ENCODE measurements around the gene OR2M5. TPM values are rescaled to one million over a fixed set of nuclear protein-coding genes. Genes with fewer than 3 reads are reported as not detected.

Gene OR2M5
- total RNA-seq, 2 donors from 2014 or later = not detected

DNA sequence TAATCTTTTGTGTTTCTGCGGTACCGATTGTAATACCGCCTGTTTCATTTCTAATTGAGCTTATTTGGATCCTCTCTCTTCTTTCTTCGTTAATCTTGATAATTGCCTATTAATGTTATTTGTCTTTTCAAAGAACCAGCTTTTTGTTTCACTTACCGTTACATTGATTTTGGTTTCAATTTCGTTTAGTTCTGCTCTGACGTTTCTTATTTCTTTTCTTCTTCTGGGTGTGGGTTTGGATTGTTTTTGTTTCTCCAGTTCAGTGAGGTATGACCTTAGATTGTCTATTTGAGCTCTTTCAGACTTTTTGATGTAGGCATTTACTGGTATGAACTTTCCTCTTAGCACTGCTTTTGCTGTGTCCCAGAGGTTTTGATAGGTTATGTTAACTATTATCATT lies 39.0 kb downstream of the OR2M5 start:
- Histone ChIP-seq H3K27ac (ENCODE audit: low read depth, low read length) (no peak overlapping the region), H3K36me3 (ENCODE audit: control insufficient read depth, insufficient read depth, low read length) (no peaks in the 10 kb centered on the region), H3K9ac (ENCODE audit: extremely low read depth, low read length, poor library complexity, severe bottlenecking) (no peak overlapping the region), H3K4me1 (ENCODE audit: control insufficient read depth, insufficient read depth, low read length) (no peaks in the 10 kb centered on the region), H3K27me3 (ENCODE audit: control insufficient read depth, insufficient read depth, low read length, poor library complexity, severe bottlenecking) (no peaks in the 10 kb centered on the region), H3K9me3 (ENCODE audit: control insufficient read depth, low read length) (peaks cover 75% of the 10 kb centered on the region), H3K4me3 (ENCODE audit: low read length) (no peak overlapping the region)
- H3K36me3 Mint-ChIP-seq (ENCODE audit: low read depth) = no peaks in the 10 kb centered on the region
- no peaks in the 10 kb centered on the region for H3K27me3 Mint-ChIP-seq (ENCODE audit: insufficient read depth)
- no peaks in the 10 kb centered on the region for H3K4me1 Mint-ChIP-seq
- H3K27ac Mint-ChIP-seq = no peak overlapping the region
- no peak overlapping the region for H3K4me3 Mint-ChIP-seq
- TF ChIP-seq, protein P1, sequence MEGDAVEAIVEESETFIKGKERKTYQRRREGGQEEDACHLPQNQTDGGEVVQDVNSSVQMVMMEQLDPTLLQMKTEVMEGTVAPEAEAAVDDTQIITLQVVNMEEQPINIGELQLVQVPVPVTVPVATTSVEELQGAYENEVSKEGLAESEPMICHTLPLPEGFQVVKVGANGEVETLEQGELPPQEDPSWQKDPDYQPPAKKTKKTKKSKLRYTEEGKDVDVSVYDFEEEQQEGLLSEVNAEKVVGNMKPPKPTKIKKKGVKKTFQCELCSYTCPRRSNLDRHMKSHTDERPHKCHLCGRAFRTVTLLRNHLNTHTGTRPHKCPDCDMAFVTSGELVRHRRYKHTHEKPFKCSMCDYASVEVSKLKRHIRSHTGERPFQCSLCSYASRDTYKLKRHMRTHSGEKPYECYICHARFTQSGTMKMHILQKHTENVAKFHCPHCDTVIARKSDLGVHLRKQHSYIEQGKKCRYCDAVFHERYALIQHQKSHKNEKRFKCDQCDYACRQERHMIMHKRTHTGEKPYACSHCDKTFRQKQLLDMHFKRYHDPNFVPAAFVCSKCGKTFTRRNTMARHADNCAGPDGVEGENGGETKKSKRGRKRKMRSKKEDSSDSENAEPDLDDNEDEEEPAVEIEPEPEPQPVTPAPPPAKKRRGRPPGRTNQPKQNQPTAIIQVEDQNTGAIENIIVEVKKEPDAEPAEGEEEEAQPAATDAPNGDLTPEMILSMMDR (conservative IDR thresholded peaks at IDR 0.05) = no peak
- 60% methylated on average over 7 of the region's 7 CpGs; no CpG with 5 or more reads in 1 of the 2 experiments for WGBS, 2 experiments (ENCODE audit: insufficient coverage in 1 of 2, insufficient read length in 1 of 2)
- DNase-seq = no peak
- peaks cover 87% of the 10 kb centered on the region for H3K9me3 Mint-ChIP-seq

DNA sequence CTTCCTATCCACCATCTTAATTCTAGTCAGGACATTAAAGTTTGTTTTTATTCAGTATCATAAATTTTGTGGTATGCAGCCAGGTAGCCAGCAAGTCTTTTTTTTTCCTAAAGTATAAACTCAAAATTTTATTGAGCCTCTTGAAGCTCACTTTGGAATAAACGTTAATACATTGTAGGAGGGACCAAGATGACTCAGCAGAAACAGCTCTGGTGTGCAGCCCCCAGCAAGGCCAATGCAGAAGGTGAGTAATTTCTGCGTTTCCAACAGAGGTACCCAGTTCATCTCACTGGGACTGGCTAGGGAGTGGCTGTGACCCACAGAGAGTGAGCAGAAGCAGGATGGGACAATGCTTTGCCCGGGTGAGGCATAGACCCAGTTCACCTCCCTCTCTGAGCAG lies 42.4 kb downstream of the OR2M5 start:
- H3K4me1 Mint-ChIP-seq = no peaks in the 10 kb centered on the region
- no peaks in the 10 kb centered on the region for H3K36me3 Mint-ChIP-seq (ENCODE audit: low read depth)
- no peak for DNase-seq
- Histone ChIP-seq H3K27ac (ENCODE audit: low read depth, low read length) (no peak overlapping the region), H3K4me1 (ENCODE audit: control insufficient read depth, insufficient read depth, low read length) (no peaks in the 10 kb centered on the region), H3K36me3 (ENCODE audit: control insufficient read depth, insufficient read depth, low read length) (no peaks in the 10 kb centered on the region), H3K27me3 (ENCODE audit: control insufficient read depth, insufficient read depth, low read length, poor library complexity, severe bottlenecking) (no peaks in the 10 kb centered on the region), H3K9ac (ENCODE audit: extremely low read depth, low read length, poor library complexity, severe bottlenecking) (no peak overlapping the region), H3K4me3 (ENCODE audit: low read length) (no peak overlapping the region), H3K9me3 (ENCODE audit: control insufficient read depth, low read length) (peaks cover 78% of the 10 kb centered on the region)
- no peaks in the 10 kb centered on the region for H3K27me3 Mint-ChIP-seq (ENCODE audit: insufficient read depth)
- H3K9me3 Mint-ChIP-seq = peaks cover 88% of the 10 kb centered on the region
- no peak overlapping the region for H3K27ac Mint-ChIP-seq
- H3K4me3 Mint-ChIP-seq = no peak overlapping the region
- TF ChIP-seq, protein P1 (conservative IDR thresholded peaks at IDR 0.05) = no peak
- 51 to 80% methylated on average over 1 to 2 of the region's 3 CpGs for WGBS, 2 experiments (ENCODE audit: insufficient coverage in 1 of 2, insufficient read length in 1 of 2)

DNA sequence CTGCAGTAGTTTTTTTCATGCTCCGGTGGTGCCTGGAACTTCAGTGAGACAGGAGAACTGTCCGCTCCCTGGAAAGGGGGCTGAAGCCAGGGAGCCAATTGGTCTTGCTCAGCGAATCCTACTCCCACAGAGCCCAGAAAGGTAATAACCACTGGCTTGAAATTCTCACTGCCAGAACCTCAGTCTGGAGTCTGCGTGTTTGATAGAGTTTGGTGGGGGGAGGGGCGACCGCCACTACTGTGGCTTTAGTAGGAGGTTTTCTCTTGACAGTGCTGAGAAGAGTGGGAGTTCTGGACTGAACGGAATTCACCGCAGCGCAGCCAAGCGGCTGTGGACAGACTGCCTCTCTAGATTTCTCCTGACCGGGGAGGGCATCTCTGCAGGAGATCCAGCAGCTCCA lies 44.1 kb downstream of the OR2M5 start:
- no peaks in the 10 kb centered on the region for H3K27me3 Mint-ChIP-seq (ENCODE audit: insufficient read depth)
- TF ChIP-seq, protein P1 (conservative IDR thresholded peaks at IDR 0.05) = no peak
- Histone ChIP-seq H3K4me1 (ENCODE audit: control insufficient read depth, insufficient read depth, low read length) (no peaks in the 10 kb centered on the region), H3K27ac (ENCODE audit: low read depth, low read length) (no peak overlapping the region), H3K9me3 (ENCODE audit: control insufficient read depth, low read length) (peaks cover 77% of the 10 kb centered on the region), H3K9ac (ENCODE audit: extremely low read depth, low read length, poor library complexity, severe bottlenecking) (no peak overlapping the region), H3K36me3 (ENCODE audit: control insufficient read depth, insufficient read depth, low read length) (no peaks in the 10 kb centered on the region), H3K4me3 (ENCODE audit: low read length) (no peak overlapping the region), H3K27me3 (ENCODE audit: control insufficient read depth, insufficient read depth, low read length, poor library complexity, severe bottlenecking) (no peaks in the 10 kb centered on the region)
- H3K36me3 Mint-ChIP-seq (ENCODE audit: low read depth) = no peaks in the 10 kb centered on the region
- H3K9me3 Mint-ChIP-seq = peaks cover 88% of the 10 kb centered on the region
- no peak overlapping the region for H3K4me3 Mint-ChIP-seq
- no peak for DNase-seq
- WGBS, 2 experiments (ENCODE audit: insufficient coverage in 1 of 2, insufficient read length in 1 of 2) = 72 to 84% methylated on average over 4 to 11 of the region's 11 CpGs
- no peak overlapping the region for H3K27ac Mint-ChIP-seq
- no peaks in the 10 kb centered on the region for H3K4me1 Mint-ChIP-seq

All from endodermal cell (in vitro differentiated cells).